Activated CD8-positive, alpha-beta T cell treated with anti-CD3 and anti-CD28 coated beads for 36 hours (primary cell): ENCODE measurements around the gene ITIH1. TPM values are rescaled to one million over a fixed set of nuclear protein-coding genes. Genes with fewer than 3 reads are reported as not detected.

ENCODE experiments used
- ATAC-seq: fragments of 200-7000 bp; cut with Tn5 transposase; one replicate; pipeline ENCODE4 v1.10.0; 2021; ENCODE audit warnings: mild to moderate bottlenecking, moderate library complexity
- CTCF ChIA-PET: fragments of 350-600 bp; sonication (Branson Sonifier 250); formaldehyde crosslinking; loops from one replicate; lab custom pipeline; 2021; ENCODE audit warnings: antibody characterized with exemption; lab: Charles Lee
- POLR2A ChIA-PET: fragments of 350-600 bp; sonication (Branson Sonifier 250); formaldehyde crosslinking; loops from one replicate; lab custom pipeline; 2021; ENCODE audit warnings: antibody characterized with exemption; lab: Charles Lee
- DNase-seq: peaks from one replicate; pipeline ENCODE4 v3.0.0-alpha.2; 2020
- H3K27ac Mint-ChIP-seq: one replicate; pipeline ENCODE4 v1.8.0; 2021; ENCODE audit warnings: mild to moderate bottlenecking, mixed read lengths
- H3K27me3 Mint-ChIP-seq: one replicate; pipeline ENCODE4 v1.8.0; 2021; ENCODE audit warnings: mixed read lengths
- H3K36me3 Mint-ChIP-seq: one replicate; pipeline ENCODE4 v1.8.0; 2021; ENCODE audit warnings: low read depth, mixed read lengths
- H3K4me1 Mint-ChIP-seq: one replicate; pipeline ENCODE4 v1.8.0; 2021; ENCODE audit warnings: low read depth, mixed read lengths
- H3K4me3 Mint-ChIP-seq: one replicate; pipeline ENCODE4 v1.8.0; 2021; ENCODE audit warnings: mild to moderate bottlenecking, moderate library complexity, mixed read lengths
- H3K9me3 Mint-ChIP-seq: one replicate; pipeline ENCODE4 v1.8.0; 2021; ENCODE audit warnings: mixed read lengths
- CTCF ChIP-seq: fragments of 200-600 bp; IDR thresholded peaks from one replicate; pipeline ENCODE4 v1.8.0; 2022; ENCODE audit warnings: antibody characterized with exemption, mild to moderate bottlenecking
- intact Hi-C: fragments of 100-400 bp; cut with micrococcal nuclease; formaldehyde crosslinking; loops from one replicate; pipeline ENCODE4 v1.10.0; 2022
- total RNA-seq, 2 experiments: library from RNA; stranded (reverse); gene quantifications; one replicate each; pipeline ENCODE4 v1.2.3, GENCODE V29; 2021

The ITIH1 gene
- total RNA-seq, 2 experiments from 2014 or later: not detected

GRCh38 chr3:52792961-52793695 lies 15.7 kb downstream of the ITIH1 start:
- Mint-ChIP-seq H3K27ac (no peak overlapping the region), H3K9me3 (no peaks in the 10 kb centered on the region), H3K4me3 (no peak overlapping the region), H3K4me1 (no peaks in the 10 kb centered on the region), H3K36me3 (no peaks in the 10 kb centered on the region), H3K27me3 (no peaks in the 10 kb centered on the region)
- no peak for TF ChIP-seq CTCF
- DNase-seq (no peak), ATAC-seq (no peak)
- ChIA-PET CTCF (interaction anchor here (0.8 kb wide), 1 partner anchor 27 kb away, joined by 3 read pairs; no protein-coding TSS in a partner anchor), POLR2A (interaction anchor here (1.0 to 1.1 kb wide), 2 partner anchors 22 to 156 kb away, joined by 3 to 4 read pairs; partner anchors contain the start of gene NEK4)
- intact Hi-C loops: no loop called here

GRCh38 chr3:52793702-52794611 lies 16.6 kb downstream of the ITIH1 start:
- ATAC-seq: no peak
- TF ChIP-seq CTCF: no peak
- intact Hi-C loops: no loop called here
- H3K27me3 Mint-ChIP-seq: no peaks in the 10 kb centered on the region
- H3K9me3 Mint-ChIP-seq: no peaks in the 10 kb centered on the region
- POLR2A ChIA-PET: interaction anchor here (0.6 to 1.1 kb wide), 2 partner anchors 23 to 56 kb away, joined by 3 read pairs; partner anchors contain the start of gene NEK4
- DNase-seq: no peak
- no peak overlapping the region for H3K27ac Mint-ChIP-seq
- H3K4me3 Mint-ChIP-seq: no peak overlapping the region
- CTCF ChIA-PET: interaction anchor here (0.8 to 1.1 kb wide), 2 partner anchors 23 to 26 kb away, joined by 3 to 4 read pairs; no protein-coding TSS in a partner anchor
- H3K4me1 Mint-ChIP-seq: no peaks in the 10 kb centered on the region
- no peaks in the 10 kb centered on the region for H3K36me3 Mint-ChIP-seq

- H3K27ac Mint-ChIP-seq: no peak within 1 kb of the TSS
- POLR2A ChIA-PET: interaction anchor here (0.6 kb wide), 1 partner anchor 57 kb away, joined by 3 read pairs; no protein-coding TSS in a partner anchor
- no peaks in the 10 kb centered on the region for H3K36me3 Mint-ChIP-seq
- H3K4me3 Mint-ChIP-seq: no peak within 1 kb of the TSS
- H3K4me1 Mint-ChIP-seq: no peaks in the 10 kb centered on the region
- no peak for TF ChIP-seq CTCF
- intact Hi-C loops: no loop called here
- DNase-seq (no peak), ATAC-seq (no peak)
- H3K9me3 Mint-ChIP-seq: no peaks in the 10 kb centered on the region
- H3K27me3 Mint-ChIP-seq: no peaks in the 10 kb centered on the region
- CTCF ChIA-PET: interaction anchor here (1.1 kb wide), 1 partner anchor 22 kb away, joined by 4 read pairs; no protein-coding TSS in a partner anchor
Measured at GRCh38 chr3:52794612-52795099, 17.3 kb downstream of the ITIH1 start, which contains the start of gene ITIH3. TSS of gene ITIH3 (plus strand) at chr3:52794796. CDS start at chr3:52794804, 8 bp downstream.

DNA sequence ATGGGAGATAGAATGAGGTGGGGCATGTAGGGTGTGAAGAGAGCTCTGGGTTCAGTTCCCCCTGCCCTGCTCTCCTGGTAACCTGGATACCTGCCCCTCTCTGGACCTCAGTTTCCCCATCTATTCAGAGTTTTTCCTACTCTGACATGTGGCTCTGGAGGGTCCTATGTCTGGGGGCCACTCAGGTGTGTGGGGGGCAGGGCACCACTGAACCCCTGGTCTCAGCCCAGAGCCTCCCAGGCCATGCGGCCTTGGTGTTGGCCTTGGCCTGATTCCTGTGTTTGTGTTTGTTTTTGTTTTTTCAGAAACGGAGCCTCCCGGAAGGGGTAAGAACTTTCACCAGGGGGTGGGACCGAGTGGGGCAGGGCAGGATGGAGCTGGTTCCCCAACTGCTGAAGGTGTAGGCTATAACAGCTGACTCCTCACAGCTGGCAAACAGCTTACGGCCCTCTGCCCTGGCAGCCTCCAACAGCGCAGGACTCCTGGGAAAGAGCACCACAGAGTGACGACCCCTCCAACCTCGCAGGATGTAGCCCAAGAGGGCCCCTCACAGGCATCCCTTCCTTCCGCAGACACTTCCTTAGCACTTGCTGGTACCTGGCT lies 18.0 kb downstream of the ITIH1 start:
- ChIA-PET POLR2A (no interaction called here), CTCF (interaction anchor here (1.1 kb wide), 1 partner anchor 22 kb away, joined by 4 read pairs; no protein-coding TSS in a partner anchor)
- intact Hi-C loops: no loop called here
- H3K27me3 Mint-ChIP-seq: no peaks in the 10 kb centered on the region
- ATAC-seq (no peak), DNase-seq (no peak)
- H3K36me3 Mint-ChIP-seq: no peaks in the 10 kb centered on the region
- no peak for TF ChIP-seq CTCF
- H3K4me3 Mint-ChIP-seq: no peak overlapping the region
- no peaks in the 10 kb centered on the region for H3K9me3 Mint-ChIP-seq
- H3K27ac Mint-ChIP-seq: no peak overlapping the region
- H3K4me1 Mint-ChIP-seq: no peaks in the 10 kb centered on the region
